Fibroblast of pulmonary artery (primary cell): ENCODE results near the gene CPNE5.
A peak's percentile ranks its signal among the peaks of the same experiment; 100 is the strongest.

Experiments used
- DNase-seq: peaks from one replicate; pipeline ENCODE4 v3.0.0-alpha.2; 2010; ENCODE audit warnings: low read depth
- H3K4me3 ChIP-seq: replicated peaks from 2 replicates; pipeline ENCODE4 v1.5.1; 2011; ENCODE audit warnings: low read depth, mild to moderate bottlenecking, control low read depth, low read length, moderate library complexity
- CTCF ChIP-seq: IDR thresholded peaks from 2 replicates; pipeline ENCODE4 v1.5.1; 2011; ENCODE audit warnings: mild to moderate bottlenecking, control low read depth, low read length, inconsistent platforms; ENCODE audit errors: missing control alignments

Gene CPNE5

DNA sequence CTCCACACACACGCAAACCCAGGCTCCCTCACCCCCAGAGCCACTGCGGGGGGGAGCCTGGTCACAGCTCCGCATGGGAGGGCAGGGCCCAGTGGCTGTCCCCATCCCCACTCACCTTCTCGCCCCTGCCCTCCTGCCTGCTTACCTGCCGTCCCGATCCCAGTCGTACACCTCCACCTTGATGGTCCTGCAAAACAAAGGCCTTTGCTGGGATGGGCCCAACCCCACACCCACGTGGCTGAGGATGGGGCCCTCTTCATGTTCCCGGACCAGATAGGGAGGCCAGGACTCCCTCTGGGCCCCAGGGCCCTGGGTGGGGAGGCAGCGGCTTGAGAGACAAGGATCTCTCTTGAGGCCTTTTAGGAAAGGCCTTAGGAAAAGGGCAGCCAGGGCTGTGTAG, 74.1 kb downstream of the CPNE5 start:
- DNase-seq = no peak
- H3K4me3 ChIP-seq = no peak overlapping the region
- no peak for TF ChIP-seq CTCF

- no peak for DNase-seq
- no peak overlapping the region for H3K4me3 ChIP-seq
- TF ChIP-seq CTCF = no peak
Observed at GRCh38 chr6:36762123-36762522, 77.1 kb downstream of the CPNE5 start.

DNA sequence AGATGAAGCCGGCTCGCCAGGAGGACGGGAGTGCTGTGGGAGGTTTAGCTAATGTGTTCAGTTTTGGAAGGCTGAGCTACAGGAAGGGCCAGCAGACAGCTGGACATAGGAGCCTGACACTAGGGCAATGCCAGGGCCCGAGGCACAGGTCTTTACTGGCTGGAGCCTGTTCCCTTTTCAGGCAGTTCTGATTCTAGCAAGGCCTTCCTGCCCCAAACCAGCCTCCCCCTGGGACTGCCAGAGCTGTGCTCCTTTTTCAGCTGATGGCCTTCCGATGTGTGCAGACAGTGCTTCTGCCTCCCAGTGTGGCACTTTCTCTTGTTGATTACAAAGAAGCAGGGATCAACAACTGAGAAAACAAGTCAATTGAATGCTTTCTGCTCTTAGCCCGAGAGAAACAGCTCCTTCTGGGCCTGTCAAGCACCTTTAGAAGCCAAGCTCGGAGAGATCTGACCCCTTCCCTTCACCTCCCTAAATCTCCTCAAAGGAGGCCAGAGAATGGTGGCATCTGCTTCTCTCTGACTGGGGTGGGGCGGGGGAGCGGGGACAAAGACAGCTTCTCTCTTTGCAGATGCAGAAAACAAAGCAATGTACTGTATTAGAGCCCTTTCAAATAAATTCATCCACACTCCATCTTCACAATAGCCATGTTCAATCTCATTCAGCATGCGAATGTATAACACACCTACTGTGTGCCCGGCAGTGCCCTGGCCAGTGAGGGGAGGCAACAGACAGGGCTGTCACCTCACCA, 78.4 kb downstream of the CPNE5 start:
- TF ChIP-seq CTCF = no peak
- no peak for DNase-seq
- H3K4me3 ChIP-seq = no peak overlapping the region

- peak; percentile 83 for DNase-seq
- H3K4me3 ChIP-seq = no peak overlapping the region
- TF ChIP-seq CTCF = peak; percentile 95
Observed at GRCh38 chr6:36759148-36759759, 80.0 kb downstream of the CPNE5 start.

GRCh38 chr6:36758516-36759147, 80.6 kb downstream of the CPNE5 start:
- no peak for TF ChIP-seq CTCF
- DNase-seq = no peak
- no peak overlapping the region for H3K4me3 ChIP-seq

DNA sequence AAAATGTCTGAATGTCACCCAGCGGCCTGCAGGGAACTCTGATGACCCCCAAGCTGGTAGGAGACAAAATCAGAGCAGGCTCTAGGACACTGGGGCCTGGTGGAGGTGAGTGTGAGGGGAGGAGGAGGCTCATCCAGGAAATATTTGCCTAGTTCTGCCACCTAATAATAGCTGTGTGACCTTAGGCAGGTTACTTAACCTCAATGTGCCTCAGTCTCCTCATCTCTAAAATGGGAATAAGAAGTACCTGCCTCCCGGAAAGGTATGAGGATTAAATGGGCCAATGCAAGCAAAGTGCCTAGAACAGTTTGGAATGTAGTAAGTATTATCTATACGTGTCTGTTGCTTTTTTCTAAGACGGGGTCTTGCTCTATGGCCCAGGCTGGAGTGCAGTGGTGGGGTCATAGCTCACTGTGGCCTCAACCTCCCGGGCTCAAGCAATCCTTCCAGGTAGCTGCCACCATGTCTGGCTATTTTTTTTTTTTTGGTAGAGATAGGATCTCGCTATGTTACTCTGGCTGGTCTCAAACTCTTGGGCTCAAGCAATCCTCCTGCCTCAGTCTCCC, 81.2 kb downstream of the CPNE5 start:
- no peak overlapping the region for H3K4me3 ChIP-seq
- no peak for TF ChIP-seq CTCF
- DNase-seq = no peak
